HS-27A (cell line): ENCODE results near the gene CACNA2D3.

Experiments
- DNase-seq: peaks from one replicate; pipeline ENCODE4 v3.0.0-alpha.2; 2012; ENCODE audit warnings: low read depth, missing footprints

Gene CACNA2D3

GRCh38 chr3:54217828-54218227 lies 95.5 kb downstream of the CACNA2D3 start:
- DNase-seq, result no peak

GRCh38 chr3:54222316-54222715 lies 100.0 kb downstream of the CACNA2D3 start:
- no peak for DNase-seq

DNA sequence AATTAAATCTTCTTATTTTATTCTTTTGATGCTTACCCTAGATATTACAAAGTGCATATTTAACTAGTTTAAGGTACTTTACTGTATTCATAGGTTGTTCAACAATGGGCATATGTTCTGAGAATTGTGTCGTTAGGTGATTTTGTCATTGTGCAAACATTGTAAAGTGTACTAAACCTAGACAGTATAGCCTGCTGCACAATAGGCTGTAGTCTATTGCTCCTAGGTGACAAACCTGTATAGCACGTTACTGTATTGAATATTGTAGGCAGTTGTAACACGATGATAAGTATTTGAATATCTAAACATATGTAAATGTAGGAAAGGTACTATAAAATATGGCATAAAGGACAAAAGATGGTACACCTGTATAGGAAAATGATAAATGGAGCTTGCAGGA lies 100.7 kb downstream of the CACNA2D3 start:
- DNase-seq, result no peak

- no peak for DNase-seq
Measured at GRCh38 chr3:54225841-54226528, 103.6 kb downstream of the CACNA2D3 start.

DNA sequence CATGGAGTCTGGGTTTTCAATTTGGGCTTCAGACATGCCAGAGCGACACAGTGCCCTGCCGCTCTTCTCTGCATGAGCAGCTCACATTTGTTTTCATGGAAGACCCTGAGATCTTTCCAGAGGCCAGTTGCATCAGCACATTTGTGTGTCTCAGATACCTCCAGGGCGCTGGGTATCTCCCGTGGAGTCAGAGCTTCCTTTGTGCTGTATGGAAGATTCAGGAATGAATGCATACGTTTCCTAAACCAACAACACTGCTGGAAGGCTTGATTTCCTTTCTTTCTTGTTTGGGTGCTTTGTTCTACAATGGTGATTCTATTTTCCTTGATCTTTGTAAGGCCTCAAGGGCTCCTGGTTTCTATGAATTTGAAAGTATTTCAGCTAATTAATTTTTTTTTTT lies 106.5 kb downstream of the CACNA2D3 start:
- no peak for DNase-seq

DNA sequence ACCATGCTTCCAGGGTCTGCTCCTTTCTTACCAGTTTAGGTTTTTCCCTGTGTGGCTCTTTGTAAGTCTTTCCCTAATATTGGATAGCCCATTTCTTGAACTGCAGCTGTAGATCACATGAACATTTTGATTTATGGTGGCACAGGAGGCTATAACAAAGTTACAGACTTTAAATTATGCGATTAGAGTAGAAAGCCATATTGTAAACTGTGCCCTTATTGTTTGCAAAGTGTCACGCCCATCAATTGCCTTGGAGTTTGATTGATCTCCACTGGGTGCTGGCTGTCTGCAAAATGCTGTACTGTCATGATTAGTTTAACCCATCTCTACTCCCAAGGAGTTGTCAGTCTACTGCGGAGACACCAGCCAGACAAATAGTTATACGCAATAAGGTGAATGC lies 110.3 kb downstream of the CACNA2D3 start:
- no peak for DNase-seq

DNA sequence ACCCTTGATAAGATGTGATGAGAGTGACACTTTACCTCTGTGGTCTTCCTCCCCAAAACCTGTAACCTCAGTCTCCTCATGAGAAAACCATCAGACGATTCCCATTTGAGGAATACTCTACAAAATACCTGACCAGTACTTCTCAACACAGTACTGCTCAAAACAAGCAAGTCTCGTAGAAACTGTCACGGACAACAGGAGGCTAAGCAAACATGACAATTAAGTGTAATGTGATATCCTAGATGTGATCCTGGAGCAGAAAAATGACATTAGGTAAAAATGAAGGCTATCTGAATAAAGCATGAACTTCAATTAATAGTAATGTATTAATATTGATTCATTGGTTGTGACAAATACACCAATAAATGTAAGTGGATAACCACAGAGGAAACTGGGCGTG lies 113.6 kb downstream of the CACNA2D3 start:
- no peak for DNase-seq

- DNase-seq, result no peak
Measured at GRCh38 chr3:54237109-54237508, 114.8 kb downstream of the CACNA2D3 start.

DNA sequence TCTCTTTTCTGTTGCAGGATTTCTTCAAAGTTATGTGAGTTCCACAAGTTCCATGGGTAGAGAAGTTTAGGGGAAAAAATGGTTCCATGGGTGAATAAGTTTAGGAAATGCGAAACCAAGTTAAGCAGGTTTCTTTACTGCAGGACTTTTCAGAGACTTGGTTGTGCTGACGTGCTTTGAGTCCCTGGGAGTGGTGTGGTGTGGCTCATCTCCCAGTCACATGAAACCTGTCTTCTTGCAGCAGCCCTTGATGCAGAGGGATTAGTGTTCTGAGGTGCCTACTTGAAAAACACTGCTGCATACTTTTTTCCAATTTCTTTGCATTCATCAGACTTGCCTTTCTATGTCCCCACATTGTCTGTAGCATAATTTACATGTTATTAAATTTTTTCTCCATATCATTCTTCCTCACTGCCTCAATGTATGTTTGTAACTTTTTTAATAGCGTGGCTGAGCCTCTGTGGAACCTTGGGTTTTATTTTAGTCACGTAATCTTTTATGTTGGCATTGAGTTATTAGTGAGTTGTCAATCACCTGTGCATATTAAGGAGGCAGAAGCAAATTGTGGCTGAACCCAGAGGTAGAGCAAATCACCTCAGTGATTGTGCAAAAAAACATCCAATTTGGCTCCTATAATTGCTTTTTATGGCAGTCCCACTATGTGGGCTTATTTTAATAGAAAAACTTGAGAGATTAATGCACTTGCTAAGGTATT lies 115.6 kb downstream of the CACNA2D3 start:
- DNase-seq, result no peak

GRCh38 chr3:54240309-54240708 lies 118.0 kb downstream of the CACNA2D3 start:
- no peak for DNase-seq

DNA sequence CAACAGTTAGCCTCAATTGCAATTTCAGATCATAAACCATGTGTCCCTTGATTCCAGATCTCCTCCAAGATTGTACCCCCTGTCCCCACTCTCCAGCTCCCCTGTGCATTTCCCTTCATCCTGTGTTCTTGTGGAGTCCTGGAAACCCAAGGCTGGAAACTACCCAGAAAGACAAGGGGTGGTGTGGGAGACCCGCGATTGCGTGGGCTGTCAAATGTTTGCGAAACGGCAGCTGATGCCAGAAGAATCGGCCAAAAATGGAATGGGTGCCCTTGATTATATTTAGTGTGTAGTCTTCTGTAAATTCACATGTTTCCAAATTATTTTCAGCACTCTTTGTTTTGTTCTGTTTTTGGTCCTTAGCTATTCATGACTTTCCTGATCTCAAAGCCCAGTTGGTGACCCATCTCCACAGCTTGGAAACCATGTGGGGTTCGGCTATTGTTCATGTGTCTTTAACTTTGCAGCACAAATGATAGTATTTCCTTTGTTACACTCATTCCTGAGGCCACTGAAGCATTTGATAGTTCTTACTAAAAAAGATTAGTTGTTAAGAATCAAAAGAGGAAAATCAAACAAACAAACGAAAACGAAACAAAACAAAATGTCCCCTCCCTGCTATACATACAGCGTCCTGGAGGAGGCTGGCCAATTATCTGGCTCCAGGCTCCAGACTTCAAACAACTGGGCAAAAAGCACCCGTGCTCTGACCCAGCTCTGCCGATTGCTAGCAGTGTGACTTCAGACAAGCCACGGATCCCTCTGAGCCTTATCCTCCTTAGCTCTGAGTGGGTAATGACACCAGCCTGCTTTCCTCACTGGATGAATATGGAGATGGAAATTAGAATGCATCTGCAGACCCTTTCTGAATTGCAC lies 120.9 kb downstream of the CACNA2D3 start:
- DNase-seq, result no peak

DNA sequence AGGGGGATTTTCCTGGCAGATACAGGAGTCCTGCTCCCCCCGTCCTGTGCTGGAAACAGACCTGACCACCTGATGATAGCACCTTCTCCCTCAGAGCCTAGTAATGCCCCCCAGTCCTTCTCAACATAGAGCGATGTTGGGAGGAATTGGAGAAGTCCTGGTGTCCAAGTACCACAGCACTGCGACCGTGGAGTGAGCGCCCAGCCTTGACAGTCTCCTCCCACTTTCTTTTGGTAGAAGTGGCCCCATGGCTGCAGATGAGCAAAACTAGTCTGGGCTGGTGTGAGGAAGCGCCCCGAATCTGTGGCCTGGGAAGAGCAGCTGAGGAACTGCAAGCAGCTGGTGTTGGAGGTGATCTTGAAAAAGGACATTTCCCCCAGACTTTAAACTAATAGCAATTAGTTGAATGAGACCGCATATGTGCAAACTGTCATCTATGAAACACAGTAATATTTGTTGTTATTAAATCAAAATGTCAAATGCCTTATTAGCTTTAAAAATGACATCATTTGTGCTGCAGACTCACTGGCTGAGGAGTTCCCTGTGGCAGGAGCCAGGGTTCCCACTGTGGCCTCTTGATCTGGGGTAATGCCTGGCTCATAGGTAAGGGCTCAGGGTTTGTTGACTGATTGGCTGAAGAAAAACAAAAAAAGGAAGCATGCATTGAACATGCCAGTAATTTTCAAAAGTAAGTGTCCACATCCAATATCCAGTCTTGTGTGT lies 121.8 kb downstream of the CACNA2D3 start:
- DNase-seq, result no peak

DNA sequence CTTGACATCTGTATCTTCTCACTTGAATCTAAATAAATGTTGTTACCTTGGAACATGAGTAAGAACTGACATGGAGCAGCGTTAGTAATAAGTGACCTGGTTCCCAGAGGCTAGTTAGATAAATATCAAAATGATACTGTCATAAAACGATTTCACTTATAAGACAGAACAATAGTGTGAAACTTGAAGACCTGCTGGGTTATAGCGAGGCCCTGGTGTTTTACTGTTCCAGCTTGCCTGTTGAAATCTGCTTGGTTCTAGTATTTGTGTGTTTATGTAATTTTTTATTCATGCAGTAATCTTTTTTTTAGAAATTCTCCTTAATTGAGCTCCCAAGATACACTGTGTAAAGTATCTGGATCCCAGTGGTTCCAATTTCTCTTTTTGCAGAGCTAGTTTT lies 129.4 kb downstream of the CACNA2D3 start:
- no peak for DNase-seq

DNA sequence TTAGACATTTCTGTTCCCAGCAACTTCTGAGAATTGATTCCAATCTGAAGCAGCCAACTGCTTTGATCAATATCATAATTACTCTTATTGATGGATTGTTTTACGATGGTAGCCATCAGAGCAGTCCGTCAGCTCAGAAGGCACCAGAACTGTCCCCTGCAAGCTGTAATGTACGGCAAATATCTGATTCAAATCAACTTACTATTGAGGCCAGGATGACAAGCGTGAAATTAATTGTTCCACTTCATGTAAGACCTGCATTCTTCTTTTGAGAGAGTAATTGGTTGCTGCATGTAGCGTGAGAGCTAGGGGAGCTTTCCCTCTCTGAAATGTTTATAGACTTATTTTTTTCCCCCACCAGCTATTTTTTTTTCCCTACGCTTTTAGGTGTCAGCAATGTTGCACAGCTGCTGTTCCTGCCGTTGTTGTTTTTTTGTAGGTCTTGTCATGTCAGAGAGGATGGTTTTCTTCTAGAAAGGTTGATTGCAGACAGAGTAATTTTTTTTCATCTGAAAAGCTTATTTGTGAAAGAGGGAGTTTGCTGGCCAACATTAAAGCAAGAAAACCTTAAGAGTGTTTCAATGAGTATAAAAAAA lies 134.9 kb downstream of the CACNA2D3 start:
- no peak for DNase-seq

- DNase-seq, result no peak
Measured at GRCh38 chr3:54259636-54260035, 137.3 kb downstream of the CACNA2D3 start.

DNA sequence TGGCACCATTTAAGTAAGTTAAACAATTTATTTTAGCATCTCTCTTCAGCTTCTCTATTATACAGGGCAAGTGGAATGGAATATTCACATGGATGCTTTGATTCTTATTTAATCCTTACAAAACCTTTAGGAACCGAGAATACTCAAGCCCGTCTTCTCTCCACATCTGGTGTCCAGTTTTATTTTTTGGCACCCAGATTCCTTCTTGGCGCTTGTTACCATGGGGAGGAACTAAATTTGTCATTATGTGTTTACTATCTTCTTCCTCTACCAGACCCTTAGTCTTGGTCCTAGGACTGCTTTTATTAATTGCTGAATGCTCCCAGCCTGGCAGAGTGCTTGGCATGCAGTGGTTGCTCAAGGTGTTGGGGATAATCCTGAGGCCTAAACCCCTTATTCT lies 138.8 kb downstream of the CACNA2D3 start:
- no peak for DNase-seq

DNA sequence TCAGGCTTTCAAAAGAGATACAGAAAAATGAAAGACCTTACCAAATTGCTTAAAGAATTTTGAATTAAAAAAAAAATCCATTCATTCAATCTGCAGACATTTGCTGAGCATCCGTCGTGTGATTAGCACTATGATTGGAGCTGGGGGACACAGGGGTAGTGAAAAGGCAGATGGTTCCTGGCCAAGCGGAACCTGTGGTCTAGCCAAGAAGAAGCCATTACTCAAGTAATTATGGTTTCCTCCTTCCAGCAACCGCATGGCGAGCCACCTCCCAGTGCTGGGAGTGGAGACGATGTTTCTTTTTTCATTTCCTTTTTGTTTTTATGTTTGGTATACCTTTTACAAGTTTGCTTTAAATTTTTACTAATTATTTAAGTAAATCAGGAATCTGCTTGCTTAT lies 140.2 kb downstream of the CACNA2D3 start:
- no peak for DNase-seq

DNA sequence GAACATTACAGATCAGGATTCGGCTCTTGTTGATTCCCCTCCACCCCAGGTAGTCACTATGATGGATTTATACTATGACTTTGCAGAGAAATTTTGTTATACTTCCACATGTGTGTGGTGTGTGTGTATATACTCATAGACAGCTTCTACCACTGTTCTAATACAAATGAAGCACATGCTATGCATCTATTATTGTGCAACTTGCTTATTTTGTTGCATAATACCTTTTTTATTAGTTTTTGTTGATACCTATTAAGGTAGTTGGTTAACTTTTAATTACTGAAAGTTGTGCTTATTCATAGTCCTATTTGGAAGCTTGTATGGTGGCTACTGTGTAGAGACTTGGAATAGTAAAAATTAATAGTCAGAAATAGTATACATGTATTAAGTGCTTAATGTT lies 140.6 kb downstream of the CACNA2D3 start:
- no peak for DNase-seq

DNA sequence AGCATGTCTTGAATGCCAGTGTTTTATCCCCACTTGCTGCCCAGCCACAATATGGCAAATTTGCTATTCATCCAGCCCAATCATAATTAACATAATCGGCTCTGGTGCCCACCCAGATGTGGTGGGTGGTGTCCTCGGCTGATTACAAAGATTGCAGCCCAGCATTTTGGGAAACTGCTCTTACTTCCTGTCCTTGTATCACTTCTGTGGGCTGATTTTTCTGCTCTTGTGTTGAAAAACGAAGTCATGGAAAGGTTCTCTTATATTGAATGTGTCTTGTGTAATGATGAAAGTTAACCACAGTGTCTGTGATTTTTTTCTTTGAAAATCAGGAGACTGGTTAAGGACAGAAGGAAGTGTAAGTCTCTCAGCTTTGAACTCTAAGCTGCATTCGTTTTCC lies 141.7 kb downstream of the CACNA2D3 start:
- DNase-seq, result no peak

DNA sequence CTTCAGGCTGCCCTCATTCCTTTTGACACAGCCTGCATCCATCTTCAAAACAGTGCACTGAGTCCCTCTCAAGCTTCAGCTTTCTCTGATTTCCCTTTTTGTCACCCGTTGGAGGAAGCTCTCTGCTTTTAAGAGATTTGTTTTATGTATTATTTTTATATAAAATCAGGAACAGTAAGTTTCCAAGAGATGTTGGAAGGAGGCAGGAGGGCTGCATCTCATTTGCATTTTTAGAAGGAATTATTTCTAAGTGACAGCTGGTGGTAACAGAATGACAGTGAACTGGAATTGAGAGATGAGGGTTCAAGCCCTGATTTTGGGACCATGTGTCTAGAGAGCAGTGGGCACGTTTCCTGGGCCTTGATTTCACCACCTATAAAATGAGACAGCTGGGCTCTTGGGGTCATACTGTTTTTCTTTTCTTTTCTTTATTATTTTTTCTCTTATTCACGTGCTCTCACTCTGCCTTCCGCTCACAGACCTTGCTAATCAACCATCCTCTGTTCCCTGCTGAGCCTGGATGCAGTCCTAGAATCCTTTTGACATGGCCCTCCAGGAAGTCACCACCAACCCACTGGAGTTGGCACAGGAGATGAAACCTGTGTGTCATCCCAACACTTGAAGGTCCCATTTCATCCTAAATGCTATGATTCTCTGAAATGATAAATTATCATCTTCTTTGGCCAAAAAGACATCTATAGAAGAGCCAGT lies 148.6 kb downstream of the CACNA2D3 start:
- no peak for DNase-seq

- no peak for DNase-seq
Measured at GRCh38 chr3:54273791-54274190, 151.4 kb downstream of the CACNA2D3 start.
